Mucosa of stomach (tissue), 1 donor: ENCODE data around the gene IL21R.

Source experiments
- H3K27me3 ChIP-seq: one replicate; pipeline ENCODE4 v1.7.0; 2013; ENCODE audit warnings: mild to moderate bottlenecking, low read length; ENCODE audit not compliant: control insufficient read depth, insufficient read depth
- H3K36me3 ChIP-seq: one replicate; pipeline ENCODE4 v1.7.0; 2013; ENCODE audit warnings: low read length; ENCODE audit not compliant: control insufficient read depth, insufficient read depth
- H3K4me1 ChIP-seq: one replicate; pipeline ENCODE4 v1.7.0; 2013; ENCODE audit warnings: mild to moderate bottlenecking, low read length; ENCODE audit not compliant: control insufficient read depth, insufficient read depth
- H3K4me3 ChIP-seq: one replicate; pipeline ENCODE4 v1.7.0; 2013; ENCODE audit warnings: low read length
- H3K9ac ChIP-seq: one replicate; pipeline ENCODE4 v1.7.0; 2013; ENCODE audit warnings: mild to moderate bottlenecking, low read length, moderate library complexity
- H3K9me3 ChIP-seq: one replicate; pipeline ENCODE4 v1.7.0; 2013; ENCODE audit warnings: mild to moderate bottlenecking, low read length, moderate library complexity; ENCODE audit not compliant: control insufficient read depth
- donor health status: Pancreatic carcinoma.

IL21R gene

GRCh38 chr16:27378871-27379481 lies 23.0 kb upstream of the IL21R start:
- Histone ChIP-seq H3K27me3 (no peaks in the 10 kb centered on the region), H3K9me3 (no peaks in the 10 kb centered on the region), H3K36me3 (no peaks in the 10 kb centered on the region), H3K9ac (no peak overlapping the region), H3K4me1 (no peaks in the 10 kb centered on the region), H3K4me3 (no peak overlapping the region)

- no peak overlapping the region for H3K4me3 ChIP-seq
- no peaks in the 10 kb centered on the region for H3K9me3 ChIP-seq
- no peak overlapping the region for H3K9ac ChIP-seq
- no peaks in the 10 kb centered on the region for H3K4me1 ChIP-seq
- H3K27me3 ChIP-seq, result no peaks in the 10 kb centered on the region
- no peaks in the 10 kb centered on the region for H3K36me3 ChIP-seq
These were observed 22.1 kb upstream of the IL21R start for GRCh38 chr16:27379919-27380318.

GRCh38 chr16:27381236-27381635 lies 20.7 kb upstream of the IL21R start:
- H3K9me3 ChIP-seq, result no peaks in the 10 kb centered on the region
- H3K4me3 ChIP-seq, result no peak overlapping the region
- no peaks in the 10 kb centered on the region for H3K27me3 ChIP-seq
- H3K4me1 ChIP-seq, result no peaks in the 10 kb centered on the region
- H3K9ac ChIP-seq, result no peak overlapping the region
- no peaks in the 10 kb centered on the region for H3K36me3 ChIP-seq

- H3K4me1 ChIP-seq, result no peaks in the 10 kb centered on the region
- H3K27me3 ChIP-seq, result no peaks in the 10 kb centered on the region
These were observed 19.8 kb upstream of the IL21R start for GRCh38 chr16:27381974-27382855.

GRCh38 chr16:27383556-27384243 lies 18.3 kb upstream of the IL21R start:
- H3K4me3 ChIP-seq, result no peak overlapping the region
- H3K9ac ChIP-seq, result no peak overlapping the region
- H3K27me3 ChIP-seq, result no peaks in the 10 kb centered on the region
- no peaks in the 10 kb centered on the region for H3K9me3 ChIP-seq
- H3K4me1 ChIP-seq, result no peaks in the 10 kb centered on the region
- H3K36me3 ChIP-seq, result no peaks in the 10 kb centered on the region

More at GRCh38 chr16:27381974-27382855, 19.8 kb upstream of the IL21R start:
- Histone ChIP-seq H3K4me3 (no peak overlapping the region), H3K9me3 (no peaks in the 10 kb centered on the region), H3K9ac (no peak overlapping the region), H3K36me3 (no peaks in the 10 kb centered on the region)

GRCh38 chr16:27384425-27384824 lies 17.5 kb upstream of the IL21R start:
- no peak overlapping the region for H3K9ac ChIP-seq

GRCh38 chr16:27385398-27385797 lies 16.6 kb upstream of the IL21R start:
- H3K4me1 ChIP-seq, result no peaks in the 10 kb centered on the region
- no peak overlapping the region for H3K4me3 ChIP-seq
- H3K36me3 ChIP-seq, result no peaks in the 10 kb centered on the region
- H3K9me3 ChIP-seq, result no peaks in the 10 kb centered on the region
- no peaks in the 10 kb centered on the region for H3K27me3 ChIP-seq
- H3K9ac ChIP-seq, result no peak overlapping the region

More at GRCh38 chr16:27384425-27384824, 17.5 kb upstream of the IL21R start:
- Histone ChIP-seq H3K4me1 (no peaks in the 10 kb centered on the region), H3K4me3 (no peak overlapping the region), H3K36me3 (no peaks in the 10 kb centered on the region), H3K27me3 (no peaks in the 10 kb centered on the region), H3K9me3 (no peaks in the 10 kb centered on the region)

- Histone ChIP-seq H3K27me3 (no peaks in the 10 kb centered on the region), H3K9ac (no peak overlapping the region), H3K36me3 (no peaks in the 10 kb centered on the region), H3K4me3 (no peak overlapping the region), H3K9me3 (no peaks in the 10 kb centered on the region), H3K4me1 (no peaks in the 10 kb centered on the region)
These were observed 15.3 kb upstream of the IL21R start for GRCh38 chr16:27386674-27387073.

GRCh38 chr16:27387724-27388123 lies 14.2 kb upstream of the IL21R start:
- Histone ChIP-seq H3K9me3 (no peaks in the 10 kb centered on the region), H3K4me3 (no peak overlapping the region)

GRCh38 chr16:27389272-27389961 lies 12.6 kb upstream of the IL21R start:
- Histone ChIP-seq H3K27me3 (no peaks in the 10 kb centered on the region), H3K9me3 (no peaks in the 10 kb centered on the region), H3K4me1 (no peaks in the 10 kb centered on the region), H3K4me3 (no peak overlapping the region), H3K9ac (no peak overlapping the region), H3K36me3 (no peaks in the 10 kb centered on the region)

More at GRCh38 chr16:27387724-27388123, 14.2 kb upstream of the IL21R start:
- no peaks in the 10 kb centered on the region for H3K36me3 ChIP-seq
- H3K4me1 ChIP-seq, result no peaks in the 10 kb centered on the region
- H3K27me3 ChIP-seq, result no peaks in the 10 kb centered on the region
- H3K9ac ChIP-seq, result no peak overlapping the region

GRCh38 chr16:27390151-27390550 lies 11.8 kb upstream of the IL21R start:
- Histone ChIP-seq H3K9me3 (no peaks in the 10 kb centered on the region), H3K4me1 (no peaks in the 10 kb centered on the region), H3K27me3 (no peaks in the 10 kb centered on the region)

More at GRCh38 chr16:27390151-27390550, 11.8 kb upstream of the IL21R start:
- no peaks in the 10 kb centered on the region for H3K36me3 ChIP-seq
- H3K4me3 ChIP-seq, result no peak overlapping the region
- H3K9ac ChIP-seq, result no peak overlapping the region
